ENCODE results near the gene TMEM201.

Gene TMEM201

GRCh38 chr1:9639227-9639626, 50.5 kb downstream of the TMEM201 start:
- in situ Hi-C loops (cut with MboI; ENCODE audit: low pct_unique_long_range_greater_than_20kb, low sequenced_read_pairs, unreplicated experiment) = loop anchor here (25.0 kb wide), 1 partner anchor 223 kb away; no protein-coding TSS in a partner anchor
- TF ChIP-seq, protein P1, sequence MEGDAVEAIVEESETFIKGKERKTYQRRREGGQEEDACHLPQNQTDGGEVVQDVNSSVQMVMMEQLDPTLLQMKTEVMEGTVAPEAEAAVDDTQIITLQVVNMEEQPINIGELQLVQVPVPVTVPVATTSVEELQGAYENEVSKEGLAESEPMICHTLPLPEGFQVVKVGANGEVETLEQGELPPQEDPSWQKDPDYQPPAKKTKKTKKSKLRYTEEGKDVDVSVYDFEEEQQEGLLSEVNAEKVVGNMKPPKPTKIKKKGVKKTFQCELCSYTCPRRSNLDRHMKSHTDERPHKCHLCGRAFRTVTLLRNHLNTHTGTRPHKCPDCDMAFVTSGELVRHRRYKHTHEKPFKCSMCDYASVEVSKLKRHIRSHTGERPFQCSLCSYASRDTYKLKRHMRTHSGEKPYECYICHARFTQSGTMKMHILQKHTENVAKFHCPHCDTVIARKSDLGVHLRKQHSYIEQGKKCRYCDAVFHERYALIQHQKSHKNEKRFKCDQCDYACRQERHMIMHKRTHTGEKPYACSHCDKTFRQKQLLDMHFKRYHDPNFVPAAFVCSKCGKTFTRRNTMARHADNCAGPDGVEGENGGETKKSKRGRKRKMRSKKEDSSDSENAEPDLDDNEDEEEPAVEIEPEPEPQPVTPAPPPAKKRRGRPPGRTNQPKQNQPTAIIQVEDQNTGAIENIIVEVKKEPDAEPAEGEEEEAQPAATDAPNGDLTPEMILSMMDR (IDR thresholded peaks at IDR 0.05; ENCODE audit: extremely low read depth, insufficient read depth, missing control alignments) = no peak

DNA sequence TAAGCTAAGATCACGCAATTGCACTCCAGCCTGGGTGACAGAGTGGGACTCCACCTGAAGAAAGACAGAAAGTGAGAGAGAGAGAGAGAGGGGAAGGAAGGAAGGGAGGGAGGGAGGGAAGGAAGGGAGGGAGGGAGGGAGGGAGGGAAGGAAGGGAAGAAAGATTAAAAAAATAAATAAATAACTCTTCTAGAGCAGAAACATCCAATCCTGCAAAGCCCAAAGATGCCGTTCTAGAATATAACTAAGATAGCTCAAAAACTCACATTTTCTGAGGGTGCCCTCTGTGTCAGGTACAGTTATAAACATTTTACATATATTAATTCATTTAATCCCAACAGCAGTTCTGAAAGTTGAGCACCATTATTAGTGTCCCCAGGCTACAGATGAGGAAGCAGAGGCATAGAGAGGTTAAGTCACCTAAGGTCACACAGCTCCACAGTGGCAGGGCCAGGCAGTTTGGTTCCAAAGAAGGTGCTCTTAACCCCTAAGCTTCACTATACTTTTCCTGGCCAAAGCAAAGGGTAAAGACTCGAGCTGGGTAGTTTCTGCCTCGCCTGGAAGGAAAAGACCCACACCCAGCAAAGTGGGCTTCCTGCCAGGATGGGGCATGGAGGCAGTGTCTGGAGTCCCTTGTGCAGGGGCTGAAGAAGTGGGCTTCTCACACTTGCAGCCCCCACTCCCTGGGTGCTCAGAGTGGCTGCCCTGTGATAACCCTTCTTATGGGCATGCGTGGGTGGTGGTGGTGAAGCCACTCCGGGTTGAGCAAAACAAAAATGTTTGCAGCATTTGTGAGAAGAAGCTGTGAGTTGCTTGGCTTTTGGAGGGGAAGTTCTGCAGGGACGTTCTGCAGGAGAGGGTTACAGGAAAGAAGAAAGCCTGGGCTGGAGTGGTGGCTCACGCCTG, 54.9 kb downstream of the TMEM201 start:
- TF ChIP-seq, protein P1 (IDR thresholded peaks at IDR 0.05; ENCODE audit: extremely low read depth, insufficient read depth, missing control alignments) = no peak
- in situ Hi-C loops (cut with MboI; ENCODE audit: low pct_unique_long_range_greater_than_20kb, low sequenced_read_pairs, unreplicated experiment) = loop anchor here (25.0 kb wide), 1 partner anchor 219 kb away; no protein-coding TSS in a partner anchor
- DNase-seq (ENCODE audit: low spot score) = no peak

More at GRCh38 chr1:9639227-9639626, 50.5 kb downstream of the TMEM201 start:
- no peak for DNase-seq (ENCODE audit: low spot score)

GRCh38 chr1:9646037-9646436, 57.3 kb downstream of the TMEM201 start:
- TF ChIP-seq, protein P1 (IDR thresholded peaks at IDR 0.05; ENCODE audit: extremely low read depth, insufficient read depth, missing control alignments) = no peak
- in situ Hi-C loops (cut with MboI; ENCODE audit: low pct_unique_long_range_greater_than_20kb, low sequenced_read_pairs, unreplicated experiment) = loop anchor here (25.0 kb wide), 1 partner anchor 216 kb away; no protein-coding TSS in a partner anchor
- no peak for DNase-seq (ENCODE audit: low spot score)

GRCh38 chr1:9648171-9648570, 59.5 kb downstream of the TMEM201 start:
- in situ Hi-C loops (cut with MboI; ENCODE audit: low pct_unique_long_range_greater_than_20kb, low sequenced_read_pairs, unreplicated experiment) = loop anchor here (25.0 kb wide), 1 partner anchor 214 kb away; no protein-coding TSS in a partner anchor
- TF ChIP-seq, protein P1 (IDR thresholded peaks at IDR 0.05; ENCODE audit: extremely low read depth, insufficient read depth, missing control alignments) = no peak
- no peak for DNase-seq (ENCODE audit: low spot score)

- no peak for DNase-seq (ENCODE audit: low spot score)
- TF ChIP-seq, protein P1 (IDR thresholded peaks at IDR 0.05; ENCODE audit: extremely low read depth, insufficient read depth, missing control alignments) = no peak
- in situ Hi-C loops (cut with MboI; ENCODE audit: low pct_unique_long_range_greater_than_20kb, low sequenced_read_pairs, unreplicated experiment) = loop anchor here (25.0 kb wide), 1 partner anchor 213 kb away; no protein-coding TSS in a partner anchor
Measured at GRCh38 chr1:9649769-9650168, 61.1 kb downstream of the TMEM201 start.

DNA sequence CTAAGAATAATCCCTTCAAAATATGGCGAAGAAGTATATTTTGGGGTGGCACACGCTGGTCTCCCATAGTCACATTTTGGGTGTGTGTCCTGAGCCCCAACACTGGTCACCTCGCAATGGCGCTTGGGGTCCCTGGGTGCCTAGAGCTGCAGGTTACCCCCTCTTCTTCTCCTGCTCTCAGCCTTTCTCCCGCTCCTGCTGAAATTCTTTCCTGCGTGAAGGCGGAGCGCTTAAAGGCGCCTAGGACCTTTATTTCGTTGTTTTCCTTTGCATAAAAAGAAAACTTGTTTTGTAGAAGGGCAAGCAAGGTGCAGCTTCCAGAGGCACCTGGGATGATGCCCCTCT, 62.5 kb downstream of the TMEM201 start:
- DNase-seq (ENCODE audit: low spot score) = no peak
- in situ Hi-C loops (cut with MboI; ENCODE audit: low pct_unique_long_range_greater_than_20kb, low sequenced_read_pairs, unreplicated experiment) = no loop called here
- TF ChIP-seq, protein P1 (IDR thresholded peaks at IDR 0.05; ENCODE audit: extremely low read depth, insufficient read depth, missing control alignments) = no peak
